Gastroesophageal sphincter (tissue), 3 donors: ENCODE data around the gene USP49.

ENCODE experiments used
- CTCF ChIP-seq, 4 experiments: fragments of 200-600 bp in 2 of 4; fragments of 450-650 bp in 2 of 4; sonication (generic) in 1 of 4; IDR thresholded peaks; one replicate each; pipeline ENCODE4 v1.5.1; 2017 to 2019; ENCODE audit warnings: antibody characterized with exemption in 4 of 4, mild to moderate bottlenecking in 2 of 4, moderate library complexity in 2 of 4
- EP300 ChIP-seq: sonication (generic); formaldehyde crosslinking; IDR thresholded peaks from one replicate; pipeline ENCODE4 v1.6.1; 2017; ENCODE audit warnings: antibody characterized with exemption, mild to moderate bottlenecking
- POLR2A ChIP-seq, 2 donors: fragments of 450-650 bp; IDR thresholded peaks; one replicate each; pipeline ENCODE4 v1.6.1; 2017; ENCODE audit warnings: antibody characterized with exemption in 2 of 2, mild to moderate bottlenecking in 2 of 2, moderate library complexity in 1 of 2
- POLR2AphosphoS5 ChIP-seq: sonication (generic); formaldehyde crosslinking; IDR thresholded peaks from one replicate; pipeline ENCODE4 v1.6.1; 2017; ENCODE audit warnings: antibody characterized with exemption

- TF ChIP-seq CTCF (IDR thresholded peaks at IDR 0.05) = no peak
- no peak for TF ChIP-seq POLR2AphosphoS5
- TF ChIP-seq EP300 = no peak
- no peak for TF ChIP-seq POLR2A (IDR thresholded peaks at IDR 0.05)
These were observed 23.5 kb downstream of the USP49 start for GRCh38 chr6:41871691-41872090.
